Ascending aorta (tissue), 2 donors: ENCODE data around the gene ROMO1. TPM values are rescaled to one million over a fixed set of nuclear protein-coding genes. Genes with fewer than 3 reads are reported as not detected.

ENCODE experiments used
- DNase-seq, 2 donors: peaks; one replicate each; pipeline ENCODE4 v3.0.0-alpha.2; 2019; ENCODE audit warnings: low spot score in 2 of 2
- H3K27ac ChIP-seq, 2 donors: fragments of 200-600 bp; sonication (generic); one replicate each; pipeline ENCODE4 v1.5.1; 2016 to 2017; ENCODE audit warnings: mild to moderate bottlenecking in 1 of 2
- H3K27me3 ChIP-seq: fragments of 200-600 bp; sonication (generic); one replicate; pipeline ENCODE4 v1.5.1; 2017
- H3K36me3 ChIP-seq, 2 donors: fragments of 200-600 bp; sonication (generic); one replicate each; pipeline ENCODE4 v1.5.1; 2016
- H3K4me1 ChIP-seq, 2 donors: fragments of 200-600 bp; sonication (generic); one replicate each; pipeline ENCODE4 v1.5.1; 2016 to 2017; ENCODE audit warnings: mild to moderate bottlenecking in 1 of 2
- H3K4me3 ChIP-seq, 2 donors: fragments of 200-600 bp; sonication (generic); one replicate each; pipeline ENCODE4 v1.5.1; 2016 to 2017; ENCODE audit warnings: mild to moderate bottlenecking in 1 of 2
- H3K9me3 ChIP-seq, 2 donors: fragments of 200-600 bp; sonication (generic); one replicate each; pipeline ENCODE4 v1.5.1; 2016
- intact Hi-C: fragments of 100-400 bp; cut with DNase I; formaldehyde crosslinking; loops from one replicate; pipeline ENCODE4 v1.15.1; 2023
- total RNA-seq: library from RNA; depleted of rRNA; stranded (reverse); fragments of >200 nt; gene quantifications from one replicate; pipeline ENCODE4 v1.1.0, GENCODE V29; 2016
- TF ChIP-seq, protein P1 (sequence below), 3 experiments: fragments of 200-600 bp in 2 of 3; fragments of 450-650 bp in 1 of 3; sonication (generic) in 2 of 3; IDR thresholded peaks; one replicate each; pipeline ENCODE4 v1.5.1; 2016 to 2019; ENCODE audit warnings: antibody characterized with exemption in 3 of 3, mild to moderate bottlenecking in 1 of 3, moderate library complexity in 1 of 3

Gene ROMO1
- total RNA-seq, 1 donor from 2014 or later = 85.5 TPM

DNA sequence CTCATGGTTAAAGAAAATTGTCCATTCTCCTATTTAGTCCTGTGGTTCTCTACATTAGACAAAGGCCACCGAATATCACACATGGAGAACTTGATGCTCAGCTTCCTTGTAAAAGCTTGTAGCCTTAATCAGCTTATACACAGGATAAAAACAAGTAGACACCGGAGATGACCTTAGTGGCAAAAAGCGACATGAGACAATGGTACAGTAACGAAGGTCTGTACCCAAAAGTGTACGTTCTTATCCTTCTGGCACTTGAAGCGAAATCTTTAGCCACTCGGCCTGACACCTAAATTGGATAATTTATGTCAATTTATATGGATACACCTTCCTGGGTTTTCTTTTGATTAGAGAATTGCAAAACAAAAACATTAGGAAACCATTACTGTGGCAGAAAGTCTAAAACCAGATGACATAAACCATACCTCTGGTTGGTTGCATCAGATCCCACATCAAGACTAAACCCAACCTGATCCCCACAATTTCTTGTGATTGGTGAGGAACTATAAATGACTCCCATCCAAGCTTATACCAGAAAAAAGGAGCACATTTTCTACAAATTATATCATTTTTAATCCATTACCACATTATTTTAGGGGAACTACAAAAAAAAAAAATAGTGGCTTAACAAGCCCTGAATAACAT lies 36.7 kb downstream of the ROMO1 start:
- Histone ChIP-seq H3K27ac (no peak overlapping the region), H3K4me3 (peak overlapping the region in 1 of 2 donors; percentile 19), H3K27me3 (no peaks in the 10 kb centered on the region), H3K9me3 (no peaks in the 10 kb centered on the region), H3K4me1 (peaks cover 15 to 68% of the 10 kb centered on the region in 2 donors), H3K36me3 (peaks cover 74 to 97% of the 10 kb centered on the region in 2 donors)
- TF ChIP-seq, protein P1, sequence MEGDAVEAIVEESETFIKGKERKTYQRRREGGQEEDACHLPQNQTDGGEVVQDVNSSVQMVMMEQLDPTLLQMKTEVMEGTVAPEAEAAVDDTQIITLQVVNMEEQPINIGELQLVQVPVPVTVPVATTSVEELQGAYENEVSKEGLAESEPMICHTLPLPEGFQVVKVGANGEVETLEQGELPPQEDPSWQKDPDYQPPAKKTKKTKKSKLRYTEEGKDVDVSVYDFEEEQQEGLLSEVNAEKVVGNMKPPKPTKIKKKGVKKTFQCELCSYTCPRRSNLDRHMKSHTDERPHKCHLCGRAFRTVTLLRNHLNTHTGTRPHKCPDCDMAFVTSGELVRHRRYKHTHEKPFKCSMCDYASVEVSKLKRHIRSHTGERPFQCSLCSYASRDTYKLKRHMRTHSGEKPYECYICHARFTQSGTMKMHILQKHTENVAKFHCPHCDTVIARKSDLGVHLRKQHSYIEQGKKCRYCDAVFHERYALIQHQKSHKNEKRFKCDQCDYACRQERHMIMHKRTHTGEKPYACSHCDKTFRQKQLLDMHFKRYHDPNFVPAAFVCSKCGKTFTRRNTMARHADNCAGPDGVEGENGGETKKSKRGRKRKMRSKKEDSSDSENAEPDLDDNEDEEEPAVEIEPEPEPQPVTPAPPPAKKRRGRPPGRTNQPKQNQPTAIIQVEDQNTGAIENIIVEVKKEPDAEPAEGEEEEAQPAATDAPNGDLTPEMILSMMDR (IDR thresholded peaks at IDR 0.05) = no peak
- intact Hi-C loops = loop anchor here (2.0 kb wide), 1 partner anchor 15 kb away; no protein-coding TSS in a partner anchor
- DNase-seq = no peak

- no peak for DNase-seq
- Histone ChIP-seq H3K27ac (peak overlapping the region in 1 of 2 donors; percentile 35), H3K27me3 (no peaks in the 10 kb centered on the region), H3K4me1 (peaks cover 15 to 56% of the 10 kb centered on the region in 2 donors), H3K4me3 (peak overlapping the region in 1 of 2 donors; percentile 86), H3K36me3 (peaks cover 57 to 78% of the 10 kb centered on the region in 2 donors), H3K9me3 (no peaks in the 10 kb centered on the region)
- intact Hi-C loops = no loop called here
- TF ChIP-seq, protein P1 (IDR thresholded peaks at IDR 0.05) = no peak
These were observed 38.7 kb downstream of the ROMO1 start for GRCh38 chr20:35737865-35738333.

DNA sequence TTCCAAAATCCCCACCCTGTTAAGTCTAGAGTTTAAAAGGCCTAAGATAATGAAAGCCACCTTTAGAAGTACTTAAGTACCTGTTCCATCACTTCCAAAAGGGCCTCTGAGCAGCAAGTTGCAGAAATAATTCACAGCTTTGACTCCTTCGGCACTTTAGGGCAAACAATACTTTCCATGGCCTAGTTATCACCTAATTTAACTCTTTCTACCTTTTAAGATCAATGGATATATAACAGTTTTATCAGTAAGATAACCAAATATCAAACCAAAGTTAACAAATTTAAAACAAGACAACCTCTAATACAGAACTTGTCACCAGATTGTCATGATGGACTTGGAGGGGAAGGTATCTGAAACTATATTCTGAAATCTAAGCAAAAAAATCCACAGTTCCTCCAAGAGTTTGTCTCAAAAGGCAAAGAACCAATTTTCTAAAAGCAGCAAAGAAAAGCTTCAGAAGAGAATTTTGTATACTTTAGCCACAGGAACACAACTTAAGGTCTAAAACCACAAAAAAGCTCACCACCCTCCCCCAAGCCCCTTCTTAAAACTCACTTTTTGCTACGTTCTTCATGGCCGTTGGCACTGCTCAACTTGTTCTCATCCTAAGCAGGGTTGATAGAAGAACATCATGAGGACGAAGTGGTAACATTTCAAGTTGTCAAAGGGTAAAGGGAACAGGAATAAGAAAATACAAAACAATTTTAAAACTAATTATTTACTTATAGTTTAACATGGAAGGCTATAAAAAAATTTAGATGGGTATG lies 39.4 kb downstream of the ROMO1 start:
- H3K27me3 ChIP-seq = no peaks in the 10 kb centered on the region
- peaks cover 15 to 52% of the 10 kb centered on the region in 2 donors for H3K4me1 ChIP-seq
- DNase-seq = no peak
- TF ChIP-seq, protein P1 (IDR thresholded peaks at IDR 0.05) = no peak
- H3K4me3 ChIP-seq = peak overlapping the region in 1 of 2 donors; percentile 86
- H3K9me3 ChIP-seq = no peaks in the 10 kb centered on the region
- H3K36me3 ChIP-seq = peaks cover 51 to 71% of the 10 kb centered on the region in 2 donors
- H3K27ac ChIP-seq = peak overlapping the region; percentile 35 to 100
- intact Hi-C loops = no loop called here

- Histone ChIP-seq H3K4me1 (peaks cover 13 to 47% of the 10 kb centered on the region in 2 donors), H3K36me3 (peaks cover 42 to 61% of the 10 kb centered on the region in 2 donors), H3K4me3 (peak overlapping the region; percentile 84 to 86), H3K27me3 (no peaks in the 10 kb centered on the region), H3K9me3 (no peaks in the 10 kb centered on the region), H3K27ac (peak overlapping the region; percentile 99 to 100)
- intact Hi-C loops = loop anchor here (5.0 to 10.0 kb wide), 2 partner anchors 37 to 1035 kb away; partner anchors contain the start of gene TP53INP2
- DNase-seq = no peak
- TF ChIP-seq, protein P1 (IDR thresholded peaks at IDR 0.05) = no peak
These were observed 40.3 kb downstream of the ROMO1 start for GRCh38 chr20:35739294-35740163.
